Measurements from ENCODE around the gene PPP1R12C.

DNA sequence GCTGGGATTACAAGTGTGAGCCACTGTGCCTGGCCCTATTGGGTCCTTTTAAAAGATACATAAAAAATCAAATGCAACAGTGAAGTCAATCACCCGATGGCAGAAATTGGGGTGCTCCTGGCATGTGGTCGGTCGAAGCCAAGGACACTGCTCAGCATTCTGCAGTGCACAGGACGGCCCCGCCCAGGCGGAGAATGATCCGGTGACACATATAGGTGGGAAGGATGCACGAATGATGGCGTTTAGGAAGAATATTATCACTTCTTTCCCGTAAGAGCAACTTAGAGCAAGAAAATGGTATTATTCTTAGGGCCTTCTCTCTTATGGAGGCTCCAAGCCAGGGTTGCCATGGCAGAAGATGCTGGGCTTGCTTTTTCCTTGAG lies 76.2 kb downstream of the PPP1R12C start:
- no peak for TF ChIP-seq ZNF274 (IDR thresholded peaks at IDR 0.05; ENCODE audit: low read depth, low read length)
- TF ChIP-seq YY1 (IDR thresholded peaks at IDR 0.05; ENCODE audit: insufficient read depth, insufficient read length), result no peak
